Gastroesophageal sphincter (tissue), 3 donors: Measurements from ENCODE around the gene ADCY2.

Experiments used
- EP300 ChIP-seq: sonication (generic); formaldehyde crosslinking; IDR thresholded peaks from one replicate; pipeline ENCODE4 v1.6.1; 2017; ENCODE audit warnings: antibody characterized with exemption, mild to moderate bottlenecking
- POLR2A ChIP-seq, 2 donors: fragments of 450-650 bp; IDR thresholded peaks; one replicate each; pipeline ENCODE4 v1.6.1; 2017; ENCODE audit warnings: antibody characterized with exemption in 2 of 2, mild to moderate bottlenecking in 2 of 2, moderate library complexity in 1 of 2
- TF ChIP-seq, protein P1 (sequence below), 4 experiments: fragments of 200-600 bp in 2 of 4; fragments of 450-650 bp in 2 of 4; sonication (generic) in 1 of 4; IDR thresholded peaks; one replicate each; pipeline ENCODE4 v1.5.1; 2017 to 2019; ENCODE audit warnings: antibody characterized with exemption in 4 of 4, mild to moderate bottlenecking in 2 of 4, moderate library complexity in 2 of 4

DNA sequence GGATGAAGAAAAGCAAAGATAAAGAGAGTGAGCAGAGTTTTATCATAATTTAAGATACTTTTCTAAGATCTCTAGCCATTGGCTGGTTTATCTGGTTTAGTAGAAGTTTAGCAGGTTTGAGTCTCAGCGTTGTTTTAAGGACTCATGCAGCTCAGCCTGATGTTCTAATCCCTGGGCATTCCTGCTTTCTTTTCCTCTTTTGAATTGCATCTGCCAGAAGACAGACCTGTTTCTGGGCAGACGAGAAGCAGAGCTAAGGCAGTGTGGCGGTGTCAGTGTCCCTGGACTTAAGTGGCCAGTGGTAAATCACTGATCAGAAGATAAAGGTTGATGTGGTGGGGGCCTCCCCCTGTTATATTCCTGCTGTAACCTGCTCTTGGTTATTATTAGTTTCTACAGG lies 138.6 kb downstream of the ADCY2 start:
- TF ChIP-seq, protein P1, sequence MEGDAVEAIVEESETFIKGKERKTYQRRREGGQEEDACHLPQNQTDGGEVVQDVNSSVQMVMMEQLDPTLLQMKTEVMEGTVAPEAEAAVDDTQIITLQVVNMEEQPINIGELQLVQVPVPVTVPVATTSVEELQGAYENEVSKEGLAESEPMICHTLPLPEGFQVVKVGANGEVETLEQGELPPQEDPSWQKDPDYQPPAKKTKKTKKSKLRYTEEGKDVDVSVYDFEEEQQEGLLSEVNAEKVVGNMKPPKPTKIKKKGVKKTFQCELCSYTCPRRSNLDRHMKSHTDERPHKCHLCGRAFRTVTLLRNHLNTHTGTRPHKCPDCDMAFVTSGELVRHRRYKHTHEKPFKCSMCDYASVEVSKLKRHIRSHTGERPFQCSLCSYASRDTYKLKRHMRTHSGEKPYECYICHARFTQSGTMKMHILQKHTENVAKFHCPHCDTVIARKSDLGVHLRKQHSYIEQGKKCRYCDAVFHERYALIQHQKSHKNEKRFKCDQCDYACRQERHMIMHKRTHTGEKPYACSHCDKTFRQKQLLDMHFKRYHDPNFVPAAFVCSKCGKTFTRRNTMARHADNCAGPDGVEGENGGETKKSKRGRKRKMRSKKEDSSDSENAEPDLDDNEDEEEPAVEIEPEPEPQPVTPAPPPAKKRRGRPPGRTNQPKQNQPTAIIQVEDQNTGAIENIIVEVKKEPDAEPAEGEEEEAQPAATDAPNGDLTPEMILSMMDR (IDR thresholded peaks at IDR 0.05): no peak
- TF ChIP-seq POLR2A (IDR thresholded peaks at IDR 0.05) (no peak), EP300 (no peak)
